T-cell (primary cell): ENCODE results near the gene STON2. TPM values are rescaled to one million over a fixed set of nuclear protein-coding genes. Genes with fewer than 3 reads are reported as not detected.

Experiments
- ATAC-seq, 4 experiments: fragments of 200-7000 bp in 3 of 4; fragments of 150-1000 bp in 1 of 4; cut with Tn5 transposase; replicated peaks in 1 of 4; 1 replicate in 3 of 4; 2 replicates in 1 of 4; pipeline ENCODE4 v1.10.0; 2021; ENCODE audit warnings: moderate library complexity in 3 of 4, mild to moderate bottlenecking in 2 of 4, moderate number of reproducible peaks in 1 of 4
- CTCF ChIA-PET, 2 donors: fragments of 300-600 bp; sonication (Branson Sonifier 250); formaldehyde crosslinking; loops; one replicate each; lab custom pipeline; 2022; ENCODE audit warnings: antibody characterized with exemption in 2 of 2; lab: Charles Lee
- POLR2A ChIA-PET, 2 donors: fragments of 300-600 bp; sonication (Branson Sonifier 250); formaldehyde crosslinking; loops; one replicate each; lab custom pipeline; 2022; ENCODE audit warnings: antibody characterized with exemption in 2 of 2; lab: Charles Lee
- DNase-seq, 35 experiments: peaks; one replicate each; pipeline versions ENCODE4 v3.0.0 to v3.0.0-alpha.2; 2013 to 2023
- H3K27ac ChIP-seq: one replicate; pipeline ENCODE4 v1.5.1; 2013; ENCODE audit warnings: low read length
- H3K27me3 ChIP-seq, 2 experiments: replicated peaks in 1 of 2; 1 replicate in 1 of 2; 2 replicates in 1 of 2; pipeline versions ENCODE4 v1.6.1 to v1.7.0; 2013; ENCODE audit warnings: low read length in 1 of 2, mixed read lengths in 1 of 2; ENCODE audit not compliant: control insufficient read depth in 2 of 2, insufficient read depth in 2 of 2; ENCODE audit errors: extremely low read depth in 1 of 2
- H3K36me3 ChIP-seq, 2 donors: 1 replicate in 1 of 2; 2 replicates in 1 of 2; pipeline versions ENCODE4 v1.6.1 to v1.7.0; 2013; ENCODE audit warnings: low read length in 1 of 2; ENCODE audit not compliant: control insufficient read depth in 2 of 2, insufficient read depth in 1 of 2; ENCODE audit errors: extremely low read depth in 1 of 2
- H3K4me1 ChIP-seq, 2 experiments: 1 replicate in 1 of 2; 2 replicates in 1 of 2; pipeline versions ENCODE4 v1.6.1 to v1.7.0; 2013; ENCODE audit warnings: low read length in 2 of 2, mixed read lengths in 1 of 2; ENCODE audit not compliant: insufficient read depth in 2 of 2, control insufficient read depth in 1 of 2; ENCODE audit errors: extremely low read depth in 1 of 2
- H3K4me3 ChIP-seq, 2 donors: 1 replicate in 1 of 2; 2 replicates in 1 of 2; pipeline versions ENCODE4 v1.5.1 to v1.7.0; 2013; ENCODE audit warnings: mild to moderate bottlenecking in 2 of 2, low read length in 1 of 2, moderate library complexity in 1 of 2; ENCODE audit not compliant: control insufficient read depth in 1 of 2; ENCODE audit errors: extremely low read depth in 1 of 2
- H3K9me3 ChIP-seq: 2 replicates; pipeline ENCODE4 v1.7.0; 2013
- H3K27ac Mint-ChIP-seq, 2 donors: one replicate each; pipeline ENCODE4 v1.8.0; 2020 to 2021; ENCODE audit warnings: mild to moderate bottlenecking in 2 of 2, mixed read lengths in 2 of 2
- H3K27me3 Mint-ChIP-seq, 2 donors: one replicate each; pipeline ENCODE4 v1.8.0; 2021 to 2022; ENCODE audit warnings: mixed read lengths in 2 of 2
- H3K36me3 Mint-ChIP-seq: one replicate; pipeline ENCODE4 v1.8.0; 2021; ENCODE audit warnings: mixed read lengths
- H3K4me1 Mint-ChIP-seq, 3 donors: one replicate each; pipeline ENCODE4 v1.8.0; 2020 to 2022; ENCODE audit warnings: mixed read lengths in 3 of 3, mild to moderate bottlenecking in 1 of 3
- H3K4me3 Mint-ChIP-seq, 3 donors: one replicate each; pipeline ENCODE4 v1.8.0; 2020 to 2022; ENCODE audit warnings: mild to moderate bottlenecking in 3 of 3, mixed read lengths in 3 of 3, moderate library complexity in 3 of 3
- H3K9me3 Mint-ChIP-seq, 3 donors: one replicate each; pipeline ENCODE4 v1.8.0; 2020 to 2022; ENCODE audit warnings: mixed read lengths in 3 of 3
- WGBS: methylation state at CpG from one replicate; pipeline ENCODE4 v1.1.5; 2013; ENCODE audit warnings: missing lambda C conversion rate; ENCODE audit not compliant: insufficient coverage; 5-methylcytosine and 5-hydroxymethylcytosine counted together
- total RNA-seq, 35 experiments: library from RNA in 6 of 35; stranded (reverse) in 6 of 35; fragments of 120-200 nt in 1 of 35; gene quantifications; one replicate each; pipeline versions ENCODE4 v1.2.1 to v1.2.4 and lab custom pipeline; 2013 to 2026

STON2 gene
- total RNA-seq, 5 donors from 2014 or later (not counting 1 experiment from before 2014, with no cell fraction given) = 0.22 to 1.8 (median 0.40) TPM

GRCh38 chr14:81219759-81220579 is 180.2 kb downstream of the STON2 start:
- Histone ChIP-seq H3K4me1 (peaks cover 12 to 16% of the 10 kb centered on the region in 2 experiments), H3K4me3 (peak overlapping the region; percentile 95 to 99), H3K9me3 (no peaks in the 10 kb centered on the region), H3K27ac (peak overlapping the region; percentile 95), H3K27me3 (no peaks in the 10 kb centered on the region), H3K36me3 (peaks cover 0 to 12% of the 10 kb centered on the region in 2 donors)
- peak; percentile 7 to 13 (median 10) for ATAC-seq
- peaks cover 42 to 48% (median 43%) of the 10 kb centered on the region in 3 donors for H3K4me1 Mint-ChIP-seq
- WGBS = 0% methylated on average over 53 of the region's 84 CpGs
- peaks cover 15% of the 10 kb centered on the region for H3K36me3 Mint-ChIP-seq
- CTCF ChIA-PET = interaction anchor here (0.5 to 1.4 kb wide), 6 partner anchors 28 to 314 kb away, joined by 3 to 13 read pairs (median 4); partner anchors contain the start of genes CEP128 (in 1 of the 2) and SEL1L (in 1 of the 2)
- peak overlapping the region; percentile 94 to 100 (median 98) for H3K4me3 Mint-ChIP-seq
- H3K27me3 Mint-ChIP-seq = no peaks in the 10 kb centered on the region
- POLR2A ChIA-PET = interaction anchor here (0.6 to 1.8 kb wide), 10 partner anchors 24 to 314 kb away, joined by 3 to 13 read pairs (median 4); partner anchors contain the start of gene SEL1L (in 1 of the 2)
- peak overlapping the region; percentile 99 for H3K27ac Mint-ChIP-seq
- peak in 34 of 35 experiments; percentile 19 to 77 (median 40) for DNase-seq
- H3K9me3 Mint-ChIP-seq = no peaks in the 10 kb centered on the region

- H3K36me3 ChIP-seq = peaks cover 0 to 15% of the 10 kb centered on the region in 2 donors
- CTCF ChIA-PET = interaction anchor here (0.6 to 1.4 kb wide), 6 partner anchors 27 to 314 kb away, joined by 3 to 13 read pairs (median 4); partner anchors contain the start of gene SEL1L (in 1 of the 2)
- H3K9me3 ChIP-seq = no peaks in the 10 kb centered on the region
- Mint-ChIP-seq H3K4me1 (peaks cover 45 to 48% (median 46%) of the 10 kb centered on the region in 3 donors), H3K27me3 (no peaks in the 10 kb centered on the region), H3K36me3 (peaks cover 18% of the 10 kb centered on the region), H3K27ac (peak overlapping the region; percentile 98 to 99), H3K4me3 (peak overlapping the region; percentile 94 to 100 (median 98)), H3K9me3 (no peaks in the 10 kb centered on the region)
- H3K27me3 ChIP-seq = no peaks in the 10 kb centered on the region
- peak; percentile 53 to 65 (median 60) for ATAC-seq
- peak overlapping the region; percentile 78 to 93 for H3K4me3 ChIP-seq
- peak; percentile 76 to 96 (median 89) for DNase-seq
- 2% methylated on average over 15 of the region's 29 CpGs for WGBS
- H3K4me1 ChIP-seq = peaks cover 12 to 16% of the 10 kb centered on the region in 2 experiments
- POLR2A ChIA-PET = interaction anchor here (0.6 to 1.5 kb wide), 14 partner anchors 23 to 315 kb away, joined by 3 to 13 read pairs (median 4); partner anchors contain the start of gene SEL1L (in 1 of the 2)
- peak overlapping the region; percentile 94 for H3K27ac ChIP-seq
Observed at GRCh38 chr14:81219210-81219758, 180.8 kb downstream of the STON2 start.

- ATAC-seq = peak in 1 of 4 experiments; percentile 69
Observed at GRCh38 chr14:81211844-81212243, 188.3 kb downstream of the STON2 start.

More at GRCh38 chr14:81211844-81212243, 188.3 kb downstream of the STON2 start:
- no peaks in the 10 kb centered on the region for H3K9me3 ChIP-seq
- H3K27ac ChIP-seq = no peak overlapping the region
- peaks cover 49 to 68% (median 61%) of the 10 kb centered on the region in 3 donors for H3K4me1 Mint-ChIP-seq
- H3K4me1 ChIP-seq = no peaks in the 10 kb centered on the region
- no peak overlapping the region for H3K27ac Mint-ChIP-seq
- ChIA-PET POLR2A (interaction anchor here in 1 of 2 donors (0.6 to 0.7 kb wide), 3 partner anchors 11 to 32 kb away, joined by 3 to 4 read pairs (median 3); no protein-coding TSS in a partner anchor), CTCF (interaction anchor here (0.6 to 1.5 kb wide), 6 partner anchors 11 to 323 kb away, joined by 3 to 7 read pairs (median 4); no protein-coding TSS in a partner anchor)
- H3K27me3 ChIP-seq = no peaks in the 10 kb centered on the region
- no CpG with 5 or more reads among the region's 2 CpGs for WGBS
- no peak overlapping the region for H3K4me3 ChIP-seq
- peak in 22 of 35 experiments; percentile 10 to 59 (median 25) for DNase-seq
- no peaks in the 10 kb centered on the region for H3K27me3 Mint-ChIP-seq
- H3K36me3 Mint-ChIP-seq = peaks cover 70% of the 10 kb centered on the region
- no peak overlapping the region for H3K4me3 Mint-ChIP-seq
- H3K9me3 Mint-ChIP-seq = no peaks in the 10 kb centered on the region
- H3K36me3 ChIP-seq = peaks cover 11 to 68% of the 10 kb centered on the region in 2 donors

Other genes with a start within 250 kb of the STON2 start
- 10 to 100 TPM; 21.2 to 34.1 (median 29.3) TPM for gene GTF2A1, start 179.4 kb downstream of the STON2 start, total RNA-seq
- 10 to 100 TPM; 44.2 to 55.2 (median 52.7) TPM for gene SEL1L, start 133.5 kb upstream of the STON2 start, total RNA-seq